SK-N-SH treated with all-trans-retinoic acid at 6 μM for 48 hours (cell line): ENCODE measurements around the gene SORL1.
A peak's percentile ranks its signal among the peaks of the same experiment; 100 is the strongest.

Experiments
- ATAC-seq: fragments of 200-7000 bp; cut with Tn5 transposase; 3 replicates; pipeline ENCODE4 v1.9.1; 2020; ENCODE audit warnings: mild to moderate bottlenecking, moderate library complexity
- BACH2 ChIP-seq: fragments of 250-450 bp; sonication (Bioruptor Pico); IDR thresholded peaks from 2 replicates; pipeline ENCODE4 v1.9.0; 2021; ENCODE audit warnings: mild to moderate bottlenecking, borderline replicate concordance
- CSDC2 ChIP-seq: fragments of 250-450 bp; sonication (Bioruptor Pico); IDR thresholded peaks from 2 replicates; pipeline ENCODE4 v1.5.0; 2020; ENCODE audit warnings: mild to moderate bottlenecking, moderate library complexity
- ESRRG ChIP-seq: fragments of 250-450 bp; sonication (Bioruptor Pico); IDR thresholded peaks from 2 replicates; pipeline ENCODE4 v1.6.1; 2021; ENCODE audit warnings: mild to moderate bottlenecking
- ISL1 ChIP-seq: fragments of 250-450 bp; sonication (Bioruptor Pico); IDR thresholded peaks from 2 replicates; pipeline ENCODE4 v2.1.2; 2022; ENCODE audit warnings: mild to moderate bottlenecking, moderate library complexity
- OSR1 ChIP-seq: fragments of 250-450 bp; sonication (Bioruptor Pico); IDR thresholded peaks from 2 replicates; pipeline ENCODE4 v1.8.0; 2022; ENCODE audit warnings: moderate library complexity, mild to moderate bottlenecking, inconsistent platforms
- RARB ChIP-seq: fragments of 250-450 bp; sonication (Bioruptor Pico); IDR thresholded peaks from 2 replicates; pipeline ENCODE4 v1.8.0; 2021; ENCODE audit warnings: mild to moderate bottlenecking, moderate library complexity
- SNAI2 ChIP-seq: fragments of 250-450 bp; sonication (Bioruptor Pico); IDR thresholded peaks from 2 replicates; pipeline ENCODE4 v1.5.0; 2020; ENCODE audit warnings: mild to moderate bottlenecking, moderate library complexity
- TCF4 ChIP-seq: fragments of 250-450 bp; sonication (Bioruptor Pico); IDR thresholded peaks from 2 replicates; pipeline ENCODE4 v1.8.0; 2021; ENCODE audit warnings: mild to moderate bottlenecking, moderate library complexity, borderline replicate concordance
- TOX ChIP-seq: fragments of 250-450 bp; sonication (Bioruptor Pico); IDR thresholded peaks from 2 replicates; pipeline ENCODE4 v1.8.0; 2021; ENCODE audit warnings: mild to moderate bottlenecking, moderate library complexity, borderline replicate concordance
- ZC3H10 ChIP-seq: fragments of 250-450 bp; sonication (Bioruptor Pico); IDR thresholded peaks from 2 replicates; pipeline ENCODE4 v1.5.1; 2021; ENCODE audit warnings: mild to moderate bottlenecking, moderate library complexity
- ZNF565 ChIP-seq: fragments of 450-650 bp; formaldehyde crosslinking; conservative IDR thresholded peaks from 2 replicates; pipeline ENCODE4 v1.5.0; 2020; ENCODE audit warnings: low read depth, mild to moderate bottlenecking, moderate library complexity
- ZNF70 ChIP-seq: fragments of 450-650 bp; formaldehyde crosslinking; IDR thresholded peaks from 2 replicates; pipeline ENCODE4 v1.5.0; 2020; ENCODE audit warnings: mild to moderate bottlenecking, moderate library complexity
- TF ChIP-seq, protein P1 (sequence below): fragments of 250-450 bp; sonication (Bioruptor Pico); IDR thresholded peaks from 2 replicates; pipeline ENCODE4 v1.8.0; 2021; ENCODE audit warnings: low read depth, mild to moderate bottlenecking, moderate library complexity, borderline replicate concordance
- TF ChIP-seq, protein P2 (sequence below): fragments of 250-450 bp; sonication (Bioruptor Pico); IDR thresholded peaks from 2 replicates; pipeline ENCODE4 v1.8.0; 2020; ENCODE audit warnings: mild to moderate bottlenecking, moderate library complexity, borderline replicate concordance
- TF ChIP-seq, protein P3 (sequence below): fragments of 250-450 bp; sonication (Bioruptor Pico); IDR thresholded peaks from 2 replicates; pipeline ENCODE4 v1.5.1; 2021; ENCODE audit warnings: mild to moderate bottlenecking, moderate library complexity
- TF ChIP-seq, protein P4 (sequence below): fragments of 250-450 bp; sonication (Bioruptor Pico); IDR thresholded peaks from 2 replicates; pipeline ENCODE4 v1.5.1; 2020; ENCODE audit warnings: low read depth, mild to moderate bottlenecking, moderate library complexity
- TF ChIP-seq, protein P5 (sequence below): fragments of 250-450 bp; sonication (Bioruptor Pico); IDR thresholded peaks from 2 replicates; pipeline ENCODE4 v1.5.0; 2020; ENCODE audit warnings: mild to moderate bottlenecking, moderate library complexity

SORL1 gene

DNA sequence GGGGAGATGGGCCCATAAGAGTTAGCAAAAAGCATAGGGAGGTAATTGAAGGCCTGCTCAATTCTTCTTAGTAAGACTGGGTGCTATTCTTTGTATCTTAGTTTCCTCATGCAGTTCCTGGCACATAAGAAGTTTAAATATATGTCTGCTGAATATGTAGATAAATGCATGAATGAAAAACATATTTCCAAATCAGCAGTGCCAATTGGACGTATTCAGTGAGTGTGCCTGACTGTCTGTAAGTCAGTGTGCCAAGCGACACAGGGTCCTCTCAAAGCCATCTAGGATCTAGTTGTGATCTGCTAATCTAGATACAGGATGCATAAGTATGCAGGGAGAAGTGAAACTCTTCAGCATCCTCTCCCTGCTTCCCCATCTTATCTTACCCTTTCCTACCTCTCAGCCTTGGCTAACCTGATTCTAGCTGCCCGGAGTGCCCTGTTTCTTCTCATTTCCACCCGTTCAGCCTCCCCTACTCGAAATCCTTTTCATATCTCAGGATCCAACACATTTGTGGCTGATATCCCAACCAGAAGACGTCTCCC is 91.8 kb downstream of the SORL1 start (continued):
- TF ChIP-seq, protein P1, sequence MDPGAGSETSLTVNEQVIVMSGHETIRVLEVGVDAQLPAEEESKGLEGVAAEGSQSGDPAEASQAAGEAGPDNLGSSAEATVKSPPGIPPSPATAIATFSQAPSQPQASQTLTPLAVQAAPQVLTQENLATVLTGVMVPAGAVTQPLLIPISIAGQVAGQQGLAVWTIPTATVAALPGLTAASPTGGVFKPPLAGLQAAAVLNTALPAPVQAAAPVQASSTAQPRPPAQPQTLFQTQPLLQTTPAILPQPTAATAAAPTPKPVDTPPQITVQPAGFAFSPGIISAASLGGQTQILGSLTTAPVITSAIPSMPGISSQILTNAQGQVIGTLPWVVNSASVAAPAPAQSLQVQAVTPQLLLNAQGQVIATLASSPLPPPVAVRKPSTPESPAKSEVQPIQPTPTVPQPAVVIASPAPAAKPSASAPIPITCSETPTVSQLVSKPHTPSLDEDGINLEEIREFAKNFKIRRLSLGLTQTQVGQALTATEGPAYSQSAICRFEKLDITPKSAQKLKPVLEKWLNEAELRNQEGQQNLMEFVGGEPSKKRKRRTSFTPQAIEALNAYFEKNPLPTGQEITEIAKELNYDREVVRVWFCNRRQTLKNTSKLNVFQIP (CRISPR knock-in tag): no peak
- TF ChIP-seq ZNF70 (no peak), ESRRG (CRISPR knock-in tag) (no peak), ISL1 (CRISPR knock-in tag) (no peak), BACH2 (no peak)
- TF ChIP-seq, protein P2, sequence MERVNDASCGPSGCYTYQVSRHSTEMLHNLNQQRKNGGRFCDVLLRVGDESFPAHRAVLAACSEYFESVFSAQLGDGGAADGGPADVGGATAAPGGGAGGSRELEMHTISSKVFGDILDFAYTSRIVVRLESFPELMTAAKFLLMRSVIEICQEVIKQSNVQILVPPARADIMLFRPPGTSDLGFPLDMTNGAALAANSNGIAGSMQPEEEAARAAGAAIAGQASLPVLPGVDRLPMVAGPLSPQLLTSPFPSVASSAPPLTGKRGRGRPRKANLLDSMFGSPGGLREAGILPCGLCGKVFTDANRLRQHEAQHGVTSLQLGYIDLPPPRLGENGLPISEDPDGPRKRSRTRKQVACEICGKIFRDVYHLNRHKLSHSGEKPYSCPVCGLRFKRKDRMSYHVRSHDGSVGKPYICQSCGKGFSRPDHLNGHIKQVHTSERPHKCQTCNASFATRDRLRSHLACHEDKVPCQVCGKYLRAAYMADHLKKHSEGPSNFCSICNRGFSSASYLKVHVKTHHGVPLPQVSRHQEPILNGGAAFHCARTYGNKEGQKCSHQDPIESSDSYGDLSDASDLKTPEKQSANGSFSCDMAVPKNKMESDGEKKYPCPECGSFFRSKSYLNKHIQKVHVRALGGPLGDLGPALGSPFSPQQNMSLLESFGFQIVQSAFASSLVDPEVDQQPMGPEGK (CRISPR knock-in tag): no peak

DNA sequence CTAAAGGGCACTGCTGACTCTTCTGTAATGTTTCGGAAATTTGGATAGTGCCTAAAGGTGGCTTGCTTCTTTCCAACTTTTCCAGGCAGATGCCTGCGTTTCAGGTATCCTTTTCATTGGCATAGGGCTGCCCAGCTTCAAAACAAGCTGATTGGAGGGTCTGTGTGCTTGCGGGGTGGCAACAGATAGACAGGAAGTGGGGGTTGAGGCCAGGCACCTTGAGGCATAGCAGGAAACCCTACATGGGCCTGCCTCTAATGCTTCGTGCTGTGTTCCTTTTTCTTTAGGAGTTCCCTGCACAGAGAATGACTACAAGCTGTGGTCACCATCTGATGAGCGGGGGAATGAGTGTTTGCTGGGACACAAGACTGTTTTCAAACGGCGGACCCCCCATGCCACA is 92.8 kb downstream of the SORL1 start:
- no peak for ATAC-seq
- TF ChIP-seq, protein P1 (CRISPR knock-in tag): no peak
- TF ChIP-seq SNAI2 (no peak), TOX (no peak), ESRRG (CRISPR knock-in tag) (no peak), RARB (no peak)
- TF ChIP-seq, protein P3, sequence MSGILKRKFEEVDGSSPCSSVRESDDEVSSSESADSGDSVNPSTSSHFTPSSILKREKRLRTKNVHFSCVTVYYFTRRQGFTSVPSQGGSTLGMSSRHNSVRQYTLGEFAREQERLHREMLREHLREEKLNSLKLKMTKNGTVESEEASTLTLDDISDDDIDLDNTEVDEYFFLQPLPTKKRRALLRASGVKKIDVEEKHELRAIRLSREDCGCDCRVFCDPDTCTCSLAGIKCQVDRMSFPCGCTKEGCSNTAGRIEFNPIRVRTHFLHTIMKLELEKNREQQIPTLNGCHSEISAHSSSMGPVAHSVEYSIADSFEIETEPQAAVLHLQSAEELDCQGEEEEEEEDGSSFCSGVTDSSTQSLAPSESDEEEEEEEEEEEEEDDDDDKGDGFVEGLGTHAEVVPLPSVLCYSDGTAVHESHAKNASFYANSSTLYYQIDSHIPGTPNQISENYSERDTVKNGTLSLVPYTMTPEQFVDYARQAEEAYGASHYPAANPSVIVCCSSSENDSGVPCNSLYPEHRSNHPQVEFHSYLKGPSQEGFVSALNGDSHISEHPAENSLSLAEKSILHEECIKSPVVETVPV (CRISPR knock-in tag): no peak

DNA sequence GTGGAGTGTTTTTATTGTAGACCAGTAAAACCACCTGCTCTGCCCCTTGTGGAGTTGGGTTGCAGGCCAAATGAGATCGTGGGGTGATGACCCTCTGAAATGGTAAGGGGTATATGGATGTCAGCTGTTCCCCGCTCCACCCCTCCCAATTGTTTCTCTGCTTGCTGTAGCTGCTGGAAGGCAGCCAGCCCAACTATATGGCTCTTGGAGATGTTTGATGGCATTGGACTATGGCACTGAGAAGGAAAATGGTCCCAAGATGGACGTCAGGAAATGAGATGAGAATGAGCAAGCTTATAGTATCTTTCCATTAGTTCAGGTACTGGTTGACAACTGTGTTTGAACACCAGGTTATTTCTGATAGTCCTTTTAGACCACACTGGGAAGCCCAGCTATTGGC is 95.5 kb downstream of the SORL1 start:
- TF ChIP-seq, protein P4, sequence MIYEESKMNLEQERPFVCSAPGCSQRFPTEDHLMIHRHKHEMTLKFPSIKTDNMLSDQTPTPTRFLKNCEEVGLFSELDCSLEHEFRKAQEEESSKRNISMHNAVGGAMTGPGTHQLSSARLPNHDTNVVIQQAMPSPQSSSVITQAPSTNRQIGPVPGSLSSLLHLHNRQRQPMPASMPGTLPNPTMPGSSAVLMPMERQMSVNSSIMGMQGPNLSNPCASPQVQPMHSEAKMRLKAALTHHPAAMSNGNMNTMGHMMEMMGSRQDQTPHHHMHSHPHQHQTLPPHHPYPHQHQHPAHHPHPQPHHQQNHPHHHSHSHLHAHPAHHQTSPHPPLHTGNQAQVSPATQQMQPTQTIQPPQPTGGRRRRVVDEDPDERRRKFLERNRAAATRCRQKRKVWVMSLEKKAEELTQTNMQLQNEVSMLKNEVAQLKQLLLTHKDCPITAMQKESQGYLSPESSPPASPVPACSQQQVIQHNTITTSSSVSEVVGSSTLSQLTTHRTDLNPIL: no peak
- TF ChIP-seq ZNF565 (CRISPR knock-in tag): no peak
- TF ChIP-seq, protein P2 (CRISPR knock-in tag): no peak
- TF ChIP-seq OSR1 (CRISPR knock-in tag): no peak
- no peak for ATAC-seq

DNA sequence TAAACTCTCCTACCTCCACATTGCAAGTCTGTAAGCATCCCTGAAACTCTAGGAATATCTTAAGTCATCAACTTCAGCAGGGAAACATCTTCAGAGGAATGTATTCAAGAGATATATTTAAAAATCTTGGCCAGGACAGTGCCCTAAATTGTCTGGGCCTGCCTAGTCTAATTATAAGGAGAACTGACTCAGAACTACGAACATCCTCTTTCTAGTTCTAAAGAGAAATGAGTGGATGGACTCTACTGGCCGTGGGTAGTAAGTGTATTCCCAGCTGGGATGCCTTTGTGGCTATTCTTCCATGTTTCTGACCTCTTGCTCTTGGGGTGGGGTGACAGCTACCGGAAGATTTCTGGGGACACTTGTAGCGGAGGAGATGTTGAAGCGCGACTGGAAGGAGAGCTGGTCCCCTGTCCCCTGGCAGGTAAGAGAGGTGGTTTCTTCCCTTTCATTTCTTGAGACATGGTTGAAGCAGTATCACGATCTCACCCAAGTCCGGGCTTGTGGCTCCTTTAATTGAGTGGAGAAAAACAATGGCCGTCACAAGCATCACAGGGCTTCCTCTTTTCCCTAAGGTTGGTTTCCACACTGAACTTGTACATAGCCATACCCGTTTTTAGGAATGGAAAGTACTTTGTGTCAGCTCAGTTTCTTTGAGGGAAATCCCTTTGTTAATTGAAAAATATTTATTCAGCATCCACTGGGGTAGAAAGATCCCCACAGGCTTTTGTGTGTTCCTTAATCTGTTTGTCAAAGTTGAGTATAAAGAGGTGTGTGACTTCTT is 98.3 kb downstream of the SORL1 start:
- TF ChIP-seq ZC3H10: no peak
- TF ChIP-seq TCF4 (CRISPR knock-in tag): no peak
- no peak for TF ChIP-seq OSR1 (CRISPR knock-in tag)
- TF ChIP-seq, protein P4: no peak
- no peak for TF ChIP-seq ESRRG (CRISPR knock-in tag)
- TF ChIP-seq CSDC2 (CRISPR knock-in tag): no peak
- no peak for TF ChIP-seq RARB
- TF ChIP-seq, protein P5, sequence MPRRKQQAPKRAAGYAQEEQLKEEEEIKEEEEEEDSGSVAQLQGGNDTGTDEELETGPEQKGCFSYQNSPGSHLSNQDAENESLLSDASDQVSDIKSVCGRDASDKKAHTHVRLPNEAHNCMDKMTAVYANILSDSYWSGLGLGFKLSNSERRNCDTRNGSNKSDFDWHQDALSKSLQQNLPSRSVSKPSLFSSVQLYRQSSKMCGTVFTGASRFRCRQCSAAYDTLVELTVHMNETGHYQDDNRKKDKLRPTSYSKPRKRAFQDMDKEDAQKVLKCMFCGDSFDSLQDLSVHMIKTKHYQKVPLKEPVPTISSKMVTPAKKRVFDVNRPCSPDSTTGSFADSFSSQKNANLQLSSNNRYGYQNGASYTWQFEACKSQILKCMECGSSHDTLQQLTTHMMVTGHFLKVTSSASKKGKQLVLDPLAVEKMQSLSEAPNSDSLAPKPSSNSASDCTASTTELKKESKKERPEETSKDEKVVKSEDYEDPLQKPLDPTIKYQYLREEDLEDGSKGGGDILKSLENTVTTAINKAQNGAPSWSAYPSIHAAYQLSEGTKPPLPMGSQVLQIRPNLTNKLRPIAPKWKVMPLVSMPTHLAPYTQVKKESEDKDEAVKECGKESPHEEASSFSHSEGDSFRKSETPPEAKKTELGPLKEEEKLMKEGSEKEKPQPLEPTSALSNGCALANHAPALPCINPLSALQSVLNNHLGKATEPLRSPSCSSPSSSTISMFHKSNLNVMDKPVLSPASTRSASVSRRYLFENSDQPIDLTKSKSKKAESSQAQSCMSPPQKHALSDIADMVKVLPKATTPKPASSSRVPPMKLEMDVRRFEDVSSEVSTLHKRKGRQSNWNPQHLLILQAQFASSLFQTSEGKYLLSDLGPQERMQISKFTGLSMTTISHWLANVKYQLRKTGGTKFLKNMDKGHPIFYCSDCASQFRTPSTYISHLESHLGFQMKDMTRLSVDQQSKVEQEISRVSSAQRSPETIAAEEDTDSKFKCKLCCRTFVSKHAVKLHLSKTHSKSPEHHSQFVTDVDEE (CRISPR knock-in tag): no peak
- no peak for TF ChIP-seq BACH2
- no peak for TF ChIP-seq ZNF70
- ATAC-seq: peak; percentile 90
